Measurements from ENCODE around the gene ACAT2. TPM values are rescaled to one million over a fixed set of nuclear protein-coding genes. Genes with fewer than 3 reads are reported as not detected.

The ACAT2 gene
- total RNA-seq, 2 experiments from 2014 or later: 70.8 to 74.1 TPM

- ATAC-seq (no peak), DNase-seq (no peak)
- no peak for TF ChIP-seq CTCF (IDR thresholded peaks at IDR 0.05)
- H3K27me3 Mint-ChIP-seq: no peaks in the 10 kb centered on the region
- POLR2A ChIA-PET: no interaction called here
- H3K36me3 Mint-ChIP-seq (ENCODE audit: low read depth): no peaks in the 10 kb centered on the region
- no peaks in the 10 kb centered on the region for H3K4me1 Mint-ChIP-seq (ENCODE audit: low read depth)
- CTCF ChIA-PET: no interaction called here
- H3K4me3 Mint-ChIP-seq: no peak overlapping the region
- no peak overlapping the region for H3K27ac Mint-ChIP-seq
- no peaks in the 10 kb centered on the region for H3K9me3 Mint-ChIP-seq
- intact Hi-C loops (cut with micrococcal nuclease): no loop called here
Observed at GRCh38 chr6:159715605-159716004, 46.2 kb upstream of the ACAT2 start.

GRCh38 chr6:159716247-159717096 is 45.4 kb upstream of the ACAT2 start:
- ChIA-PET POLR2A (interaction anchor here (2.1 kb wide), 1 partner anchor 10 kb away, joined by 12 read pairs; the partner anchor contains the start of gene WTAP), CTCF (no interaction called here)
- Mint-ChIP-seq H3K27ac (no peak overlapping the region), H3K36me3 (ENCODE audit: low read depth) (no peaks in the 10 kb centered on the region), H3K27me3 (no peaks in the 10 kb centered on the region), H3K9me3 (no peaks in the 10 kb centered on the region), H3K4me1 (ENCODE audit: low read depth) (no peaks in the 10 kb centered on the region), H3K4me3 (no peak overlapping the region)
- DNase-seq: no peak
- intact Hi-C loops (cut with micrococcal nuclease): no loop called here
- no peak for TF ChIP-seq CTCF (IDR thresholded peaks at IDR 0.05)
- no peak for ATAC-seq

- no peak for DNase-seq
- ChIA-PET CTCF (interaction anchor here (1.1 to 2.7 kb wide), 3 partner anchors 8 to 72 kb away, joined by 3 to 14 read pairs (median 3); partner anchors contain the start of gene MRPL18), POLR2A (interaction anchor here (1.2 to 2.2 kb wide), 3 partner anchors 8 to 72 kb away, joined by 3 to 12 read pairs (median 6); partner anchors contain the start of genes MRPL18, SOD2 and WTAP)
- H3K27ac Mint-ChIP-seq: no peak overlapping the region
- intact Hi-C loops (cut with micrococcal nuclease): no loop called here
- peaks cover 8% of the 10 kb centered on the region for H3K4me1 Mint-ChIP-seq (ENCODE audit: low read depth)
- H3K27me3 Mint-ChIP-seq: no peaks in the 10 kb centered on the region
- peaks cover 14% of the 10 kb centered on the region for H3K36me3 Mint-ChIP-seq (ENCODE audit: low read depth)
- H3K9me3 Mint-ChIP-seq: no peaks in the 10 kb centered on the region
- no peak for TF ChIP-seq CTCF (IDR thresholded peaks at IDR 0.05)
- H3K4me3 Mint-ChIP-seq: no peak overlapping the region
- ATAC-seq: no peak
Observed at GRCh38 chr6:159718634-159719033, 43.2 kb upstream of the ACAT2 start.

- H3K4me3 Mint-ChIP-seq: no peak overlapping the region
- POLR2A ChIA-PET: interaction anchor here (1.2 to 2.2 kb wide), 2 partner anchors 27 to 71 kb away, joined by 3 to 6 read pairs; partner anchors contain the start of genes MRPL18 and SOD2
- intact Hi-C loops (cut with micrococcal nuclease): no loop called here
Observed at GRCh38 chr6:159719287-159719686, 42.6 kb upstream of the ACAT2 start.

More at GRCh38 chr6:159719287-159719686, 42.6 kb upstream of the ACAT2 start:
- ATAC-seq (no peak), DNase-seq (no peak)
- Mint-ChIP-seq H3K36me3 (ENCODE audit: low read depth) (peaks cover 15% of the 10 kb centered on the region), H3K9me3 (no peaks in the 10 kb centered on the region), H3K27me3 (no peaks in the 10 kb centered on the region), H3K4me1 (ENCODE audit: low read depth) (peaks cover 11% of the 10 kb centered on the region), H3K27ac (no peak overlapping the region)
- CTCF ChIA-PET: interaction anchor here (1.1 to 2.7 kb wide), 8 partner anchors 8 to 71 kb away, joined by 3 to 14 read pairs (median 4); partner anchors contain the start of gene MRPL18
- TF ChIP-seq CTCF (IDR thresholded peaks at IDR 0.05): no peak
